NOMO-1 (cell line): ENCODE results near the gene TRIM36.

Source experiments
- DNase-seq, 2 experiments: peaks; one replicate each; lab custom pipeline; 2025; ENCODE audit not compliant: unreplicated experiment in 2 of 2; lab: John Stamatoyannopoulos, UW

Gene TRIM36

DNA sequence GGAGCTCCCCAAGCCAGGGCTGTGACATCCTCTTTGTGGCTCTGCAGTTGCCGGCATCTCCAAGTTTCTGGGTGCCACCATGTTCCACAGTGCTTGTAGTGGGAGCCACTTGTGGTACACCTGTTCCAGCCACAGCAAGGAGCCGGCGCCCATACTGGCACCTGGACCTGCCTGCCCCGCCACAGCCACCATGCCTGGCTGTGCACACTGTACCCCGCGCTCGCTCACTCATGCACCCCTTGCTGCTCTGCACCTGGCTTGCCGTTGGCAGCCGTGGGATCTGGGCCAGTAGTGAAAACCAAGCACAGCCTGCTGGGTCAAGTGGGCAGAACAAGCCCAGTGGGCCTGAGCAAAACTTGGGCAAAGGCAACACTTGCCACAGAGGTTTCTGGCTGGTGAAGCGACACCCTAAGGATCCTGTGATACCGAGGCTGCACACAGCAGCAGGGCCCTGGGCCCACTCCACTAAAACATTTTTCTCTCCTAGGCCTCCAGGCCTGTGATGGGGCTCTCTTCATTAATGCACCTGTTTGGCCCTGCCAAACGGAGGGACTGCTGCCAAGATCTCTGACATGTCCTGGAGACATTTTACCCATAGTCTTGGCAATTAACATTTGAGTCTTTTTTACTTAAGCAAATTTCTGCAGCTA, 2.8 kb downstream of the TRIM36 start:
- DNase-seq = no peak

DNA sequence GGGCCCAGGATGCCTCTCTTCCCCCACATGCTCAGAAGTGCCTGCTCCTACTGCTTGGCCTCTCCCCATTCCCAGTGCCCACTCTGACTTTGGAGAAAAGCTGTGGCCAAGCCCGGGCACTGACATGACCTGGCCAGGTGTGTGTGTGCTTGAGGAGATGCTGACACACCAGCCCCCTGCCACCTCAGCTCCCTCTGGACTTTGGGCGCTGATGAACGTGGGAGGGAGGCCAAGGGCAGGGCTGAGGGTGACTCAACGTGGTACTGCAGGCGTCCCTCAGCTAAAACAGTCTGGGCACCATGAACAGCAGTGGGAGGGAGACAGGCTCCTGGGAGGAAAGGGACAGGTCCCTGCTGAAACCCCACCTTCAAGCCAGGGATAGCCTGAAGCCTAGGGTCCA, 3.9 kb downstream of the TRIM36 start:
- no peak for DNase-seq

DNA sequence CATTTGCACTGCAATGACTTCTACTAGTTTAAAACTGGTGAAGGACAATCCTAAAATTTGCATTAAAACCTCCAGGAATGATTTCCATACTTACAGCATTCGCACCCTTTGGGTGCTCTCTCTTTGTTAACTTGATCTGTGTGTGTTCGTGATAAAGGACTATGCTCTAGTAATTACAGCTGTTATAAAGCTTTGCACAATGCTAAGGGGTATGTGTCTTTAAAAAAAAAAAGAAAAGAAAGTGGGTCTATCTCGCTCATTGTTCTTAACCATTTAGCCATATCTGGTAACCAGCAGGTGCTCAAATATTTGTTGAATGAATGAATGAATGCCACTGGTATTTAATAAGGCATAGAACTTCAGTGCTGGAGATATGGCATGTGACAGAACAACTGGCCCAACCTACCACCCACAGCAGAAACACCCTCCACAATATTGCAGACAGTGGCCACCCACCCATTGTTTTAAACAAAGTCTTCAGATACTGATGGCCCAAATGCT, 8.7 kb downstream of the TRIM36 start:
- DNase-seq = no peak

DNA sequence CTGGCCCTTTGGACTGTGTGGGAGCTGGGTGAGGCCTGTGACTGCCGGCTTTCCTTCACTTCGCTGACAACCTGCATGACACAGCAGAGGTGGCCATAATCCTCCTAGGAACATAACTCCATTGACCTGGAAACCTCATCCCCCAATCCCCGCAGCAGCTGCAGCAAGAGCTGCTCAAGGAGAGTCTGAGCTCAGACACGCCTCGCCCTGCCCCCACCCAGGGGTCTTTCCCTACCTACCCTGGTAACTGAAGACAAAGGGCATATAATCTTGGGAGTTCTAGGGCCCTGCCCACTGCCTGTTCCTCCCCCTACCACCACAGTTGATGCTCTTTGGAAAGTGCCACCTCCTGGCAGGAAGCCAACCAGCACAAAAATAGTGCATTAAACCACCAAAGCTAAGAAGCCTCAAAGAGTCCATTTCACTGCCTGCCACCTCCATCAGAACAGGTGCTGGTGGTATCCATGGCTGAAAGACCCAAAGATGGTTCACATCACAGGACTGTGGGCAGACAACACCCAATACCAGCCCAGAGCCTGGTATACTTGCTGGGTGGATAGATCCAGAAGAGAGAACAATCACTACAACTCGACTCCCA, 18.4 kb downstream of the TRIM36 start:
- no peak for DNase-seq

DNA sequence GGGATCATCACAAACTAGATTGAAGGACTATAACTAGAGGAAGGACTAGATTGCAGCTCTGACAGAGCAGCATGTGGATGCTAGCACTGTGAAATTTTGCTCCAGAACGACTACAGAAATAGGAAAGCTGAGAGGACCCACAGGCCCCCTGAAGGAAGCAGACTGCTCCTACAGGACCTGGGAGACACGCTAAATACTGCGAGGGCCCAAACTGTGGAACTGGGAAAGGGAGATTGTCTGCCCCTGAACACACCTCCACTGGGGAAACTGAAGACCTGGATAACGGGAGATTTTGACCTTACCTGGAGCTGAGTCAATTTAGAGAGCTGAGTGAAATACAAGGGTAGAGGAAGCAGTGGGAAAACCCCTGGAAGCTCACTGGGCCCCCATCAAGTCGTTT, 19.2 kb downstream of the TRIM36 start:
- DNase-seq = no peak

DNA sequence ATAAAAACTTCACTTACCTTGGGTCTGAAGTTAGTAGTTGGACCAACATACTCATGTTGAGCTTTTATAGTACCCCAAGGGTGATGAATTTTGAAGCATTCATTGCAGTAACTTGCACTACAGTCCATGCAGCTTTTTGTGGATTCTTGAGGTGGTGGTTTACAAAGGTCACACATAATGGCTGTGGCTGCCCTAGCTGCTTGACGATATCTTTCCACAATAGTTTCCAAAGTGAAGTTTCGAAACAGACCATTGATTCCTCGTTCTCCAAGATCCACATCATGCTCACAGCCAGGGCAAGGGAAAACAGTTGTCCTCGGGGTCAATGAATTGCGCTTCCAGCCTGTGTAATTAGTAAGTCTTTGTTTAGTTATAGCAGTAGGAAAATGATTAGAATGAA, 22.7 kb downstream of the TRIM36 start:
- DNase-seq = no peak

DNA sequence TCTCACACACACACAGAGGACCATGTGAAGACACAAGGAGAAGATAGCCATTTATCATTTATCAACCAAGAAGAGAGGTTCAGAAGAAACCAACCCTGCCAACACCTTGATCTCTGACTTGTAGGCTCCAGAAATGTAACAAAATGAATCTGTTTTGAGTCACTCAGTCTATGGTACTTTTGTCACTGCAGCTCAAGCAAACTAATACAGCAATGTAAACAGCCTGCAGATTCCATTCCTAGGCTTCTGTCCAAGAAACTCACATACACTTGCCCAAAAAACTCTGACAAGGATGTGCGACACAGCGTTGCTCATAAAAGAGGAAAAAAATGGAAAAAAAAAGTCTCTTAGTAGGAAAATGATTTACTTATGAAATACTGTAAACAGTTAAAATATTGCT, 33.4 kb downstream of the TRIM36 start:
- DNase-seq = no peak

DNA sequence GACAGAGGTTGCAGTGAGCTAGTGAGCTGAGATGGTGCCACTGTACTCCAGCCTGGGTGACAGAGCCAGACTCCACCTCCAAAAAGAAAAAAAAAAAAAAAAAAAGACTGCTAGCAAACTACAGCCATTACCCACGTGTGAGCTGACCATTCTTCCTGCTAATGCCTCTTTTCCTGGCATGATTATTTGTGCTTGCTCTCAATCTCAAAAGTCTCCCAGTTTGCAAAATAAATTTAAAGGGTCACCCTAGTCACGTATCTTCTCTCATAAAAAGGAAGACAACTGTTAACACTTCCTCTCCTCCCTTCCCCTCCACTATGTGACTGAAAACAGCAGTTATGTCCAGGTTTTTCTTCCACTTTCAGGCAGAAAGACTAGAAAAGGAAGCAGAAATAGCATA, 37.2 kb downstream of the TRIM36 start:
- DNase-seq = peak; percentile 1 to 54

DNA sequence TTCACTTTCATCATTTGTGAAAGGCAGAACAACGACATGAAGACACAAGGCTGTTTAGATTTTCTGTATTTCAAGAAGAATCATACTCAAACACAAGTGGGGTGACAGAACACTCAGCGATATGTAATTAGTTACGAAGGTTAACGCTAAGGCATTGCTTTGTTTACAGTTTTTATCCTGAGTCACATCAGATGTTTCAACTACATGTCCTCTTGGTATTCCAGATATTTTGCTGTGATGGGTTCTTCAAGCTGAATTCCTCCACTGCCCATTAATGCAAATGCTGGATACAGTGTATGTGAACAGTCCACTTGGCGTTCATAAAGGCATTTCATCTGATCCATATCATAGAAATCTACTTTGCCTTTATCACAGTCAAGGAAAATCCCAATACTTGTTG, 43.4 kb downstream of the TRIM36 start:
- DNase-seq = no peak

DNA sequence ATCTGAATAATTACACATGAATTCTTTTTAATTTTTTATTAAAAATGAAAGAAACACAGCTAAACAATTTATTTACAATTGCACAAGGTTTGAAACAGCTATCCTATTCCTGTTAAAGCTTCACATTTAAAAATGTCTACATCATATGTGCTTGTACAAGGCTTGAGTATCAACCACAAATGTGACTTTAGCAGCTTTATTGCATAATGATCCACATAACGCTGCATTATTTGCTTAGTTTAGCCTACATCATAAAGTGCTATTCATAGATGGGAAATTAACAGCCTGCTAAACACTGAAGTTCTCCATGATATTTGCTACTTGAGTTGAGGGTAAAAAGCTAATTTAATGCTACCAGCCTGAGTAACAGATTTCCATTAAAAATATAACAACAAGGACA, 45.0 kb downstream of the TRIM36 start:
- DNase-seq = peak in 1 of 2 experiments; percentile 20

DNA sequence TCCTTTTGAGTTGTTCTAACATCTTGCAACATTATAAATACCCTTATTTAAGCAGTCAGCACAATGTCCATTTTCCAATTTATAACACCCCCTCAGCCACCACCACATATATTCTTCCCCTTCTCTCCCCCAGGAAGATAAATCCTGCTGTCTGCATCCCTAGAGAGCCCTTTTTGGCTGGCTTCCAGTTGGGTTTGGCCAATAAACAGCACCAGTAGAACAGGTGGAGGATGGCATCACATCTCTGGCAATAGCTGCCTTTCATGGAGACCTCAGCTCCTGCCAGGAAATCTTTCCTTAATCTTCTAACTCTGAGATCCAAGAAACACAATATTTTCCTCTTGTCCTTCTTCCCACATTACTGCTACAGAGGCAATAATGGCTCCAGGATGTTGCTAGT, 53.7 kb downstream of the TRIM36 start:
- DNase-seq = no peak

DNA sequence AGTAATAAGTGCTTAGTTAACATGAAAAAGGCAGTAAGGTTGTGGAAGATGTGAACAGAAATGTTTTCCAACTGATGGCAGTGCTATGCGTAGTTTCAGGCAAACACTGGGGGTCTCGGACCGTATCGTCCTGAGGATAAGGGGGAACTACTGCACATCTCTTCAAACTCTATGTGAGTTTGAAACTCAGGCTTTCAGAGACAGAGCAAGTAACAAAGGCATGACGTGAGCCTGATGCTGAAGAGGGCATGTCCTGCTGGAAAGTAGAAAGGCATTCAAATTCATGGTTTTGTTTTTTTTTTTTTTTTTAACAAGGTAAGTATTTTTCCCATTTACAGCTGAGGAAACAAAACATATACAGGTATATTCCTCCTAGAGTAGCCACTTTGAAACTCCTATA, 59.9 kb downstream of the TRIM36 start:
- DNase-seq = no peak

DNA sequence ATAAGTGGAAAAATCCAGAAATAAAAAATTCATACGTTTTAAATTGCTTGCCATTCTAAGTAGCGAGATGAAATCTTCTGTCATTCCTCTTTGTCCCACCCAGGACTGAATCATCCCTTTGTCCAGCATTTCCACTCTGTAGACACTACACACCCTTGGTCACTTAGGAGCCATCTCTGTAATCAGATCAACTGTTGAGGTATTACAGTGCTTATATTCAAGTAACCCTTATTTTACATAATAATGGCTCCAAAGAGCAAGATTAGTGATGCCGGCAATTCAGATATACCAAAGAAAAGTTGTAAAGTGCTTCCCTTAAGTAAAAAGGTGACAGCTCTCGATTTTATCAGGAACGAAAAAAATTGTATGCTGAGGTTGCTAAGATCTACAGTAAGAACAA, 60.4 kb downstream of the TRIM36 start:
- no peak for DNase-seq

DNA sequence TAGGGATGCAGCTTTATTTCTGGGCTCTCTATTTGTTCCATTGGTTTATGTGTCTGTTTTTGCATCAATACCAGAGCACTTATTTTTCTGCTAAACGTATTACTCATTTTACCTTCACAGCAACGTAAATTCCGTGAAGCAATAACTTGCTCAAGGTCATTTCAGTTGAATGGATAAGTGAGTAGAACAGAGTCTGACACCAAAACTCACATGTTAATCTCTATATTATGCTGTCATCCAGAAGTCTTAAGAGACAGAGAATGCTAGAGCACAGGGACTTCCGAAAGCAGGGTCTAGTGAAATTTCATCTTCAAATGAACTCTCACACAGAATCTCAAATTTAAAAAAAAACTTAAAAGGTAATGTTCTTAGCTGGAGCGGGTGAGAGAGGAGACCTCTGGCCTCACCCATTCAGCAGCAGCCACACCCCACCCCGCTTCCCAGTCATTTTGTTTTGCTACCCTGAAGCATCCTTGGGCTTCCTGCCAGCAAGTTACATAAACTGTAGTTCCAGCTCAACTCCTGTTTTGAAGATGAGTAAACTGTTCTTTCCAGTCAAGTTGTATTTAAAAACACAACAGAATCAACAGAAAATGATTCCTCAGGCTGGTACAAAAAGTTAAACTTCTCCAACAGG, 69.3 kb downstream of the TRIM36 start:
- no peak for DNase-seq

DNA sequence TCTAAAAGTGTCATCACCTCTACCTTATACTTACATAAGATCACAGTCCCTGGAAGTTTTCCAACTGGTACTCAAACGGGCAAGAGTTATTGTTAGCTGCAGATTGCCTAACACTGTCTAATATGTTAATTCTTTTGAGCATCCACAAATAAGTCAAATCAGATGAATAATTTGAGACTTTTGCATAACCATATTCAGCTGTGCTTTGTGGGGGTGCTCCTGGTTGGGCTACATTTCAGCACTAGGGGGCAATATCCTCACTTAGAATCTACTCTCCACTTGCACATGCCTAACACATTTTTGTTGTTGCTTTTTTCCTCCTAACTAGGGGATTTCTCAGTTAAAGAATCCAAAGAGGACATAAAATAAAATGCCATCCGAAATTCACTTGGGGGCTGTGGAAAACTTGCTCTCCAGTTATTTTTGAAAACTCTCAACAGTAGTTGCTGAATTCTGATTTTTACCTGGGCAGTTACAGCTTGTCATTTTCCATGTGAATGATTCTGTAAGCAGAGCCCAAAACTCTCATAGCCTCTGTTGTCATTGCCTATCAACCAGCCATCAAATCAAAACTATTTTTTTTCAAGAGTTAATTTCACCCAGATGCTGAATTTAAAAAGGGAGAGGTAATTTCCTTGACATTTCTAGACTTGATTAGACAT, 71.5 kb downstream of the TRIM36 start:
- DNase-seq = peak; percentile 26 to 57

DNA sequence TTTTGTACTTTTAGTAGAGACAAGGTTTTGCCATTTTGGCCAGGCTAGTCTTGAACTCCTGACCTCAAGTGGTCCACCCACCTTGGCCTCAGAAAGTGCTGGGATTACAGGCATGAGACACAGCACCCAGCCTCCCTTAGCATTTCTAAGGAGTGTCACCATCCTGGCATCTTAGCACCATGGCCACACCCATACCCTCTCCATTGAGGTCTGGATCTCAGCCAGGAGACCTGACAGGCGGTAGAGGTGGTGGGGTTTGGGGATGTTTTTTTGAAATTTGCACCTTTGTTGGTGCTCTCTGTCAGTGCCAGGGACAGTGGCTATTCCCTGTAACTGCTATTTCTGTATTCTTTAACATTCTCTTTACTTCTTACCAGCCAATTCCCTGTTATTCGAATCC, 72.5 kb downstream of the TRIM36 start:
- no peak for DNase-seq

DNA sequence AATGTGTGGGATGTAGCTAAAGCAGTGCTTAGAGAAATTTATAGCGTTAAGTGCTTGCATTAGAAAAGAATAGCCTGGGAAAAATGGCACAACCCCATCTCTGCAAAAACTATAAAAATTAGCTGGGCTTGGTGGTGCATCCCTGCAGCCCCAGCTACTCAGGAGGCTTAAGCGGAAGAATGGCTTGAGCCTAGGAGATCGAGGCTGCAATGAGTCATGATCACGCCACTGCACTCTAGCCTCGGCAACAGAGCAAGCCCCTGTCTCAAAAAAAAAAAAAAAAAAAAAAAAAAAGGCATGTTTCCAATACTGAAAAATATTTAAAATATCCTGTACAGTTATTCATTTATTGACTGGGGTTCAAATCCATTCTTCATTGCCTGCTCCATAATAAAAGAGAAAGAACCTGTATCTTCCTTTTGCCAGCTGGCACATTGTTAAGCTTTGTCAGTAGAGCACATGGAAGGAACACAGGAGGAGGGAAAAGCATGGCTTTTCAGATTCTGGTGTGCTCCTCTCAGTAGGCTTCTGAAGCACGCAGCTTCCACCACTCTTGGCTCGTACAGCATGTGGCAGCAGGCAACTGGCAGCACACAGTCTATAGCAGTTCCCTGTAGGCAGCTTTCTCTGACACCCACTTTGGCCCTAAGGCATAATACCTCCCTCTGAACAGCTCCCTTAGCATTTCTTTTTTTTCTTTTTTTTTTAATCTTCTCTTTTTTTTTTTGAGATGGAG, 73.5 kb downstream of the TRIM36 start:
- DNase-seq = no peak

DNA sequence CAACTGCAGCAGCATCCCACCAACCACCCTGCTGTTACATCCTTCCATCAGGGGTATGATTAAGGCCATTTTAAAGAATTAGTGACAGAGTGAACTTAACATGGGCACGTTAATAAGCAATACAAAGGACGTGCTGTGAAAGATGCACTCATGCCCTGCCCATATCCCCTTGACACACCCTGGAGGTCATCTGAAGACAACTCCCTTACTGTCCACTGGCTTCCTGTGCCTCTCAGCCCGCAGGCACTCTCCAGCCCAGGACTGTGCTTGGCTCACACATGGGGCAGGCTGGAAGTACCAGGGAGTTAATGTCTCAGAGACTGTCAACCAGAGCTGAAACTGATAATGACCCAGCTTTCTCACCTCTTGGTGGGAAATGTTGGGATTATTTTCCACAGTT, 81.8 kb downstream of the TRIM36 start:
- DNase-seq = no peak

DNA sequence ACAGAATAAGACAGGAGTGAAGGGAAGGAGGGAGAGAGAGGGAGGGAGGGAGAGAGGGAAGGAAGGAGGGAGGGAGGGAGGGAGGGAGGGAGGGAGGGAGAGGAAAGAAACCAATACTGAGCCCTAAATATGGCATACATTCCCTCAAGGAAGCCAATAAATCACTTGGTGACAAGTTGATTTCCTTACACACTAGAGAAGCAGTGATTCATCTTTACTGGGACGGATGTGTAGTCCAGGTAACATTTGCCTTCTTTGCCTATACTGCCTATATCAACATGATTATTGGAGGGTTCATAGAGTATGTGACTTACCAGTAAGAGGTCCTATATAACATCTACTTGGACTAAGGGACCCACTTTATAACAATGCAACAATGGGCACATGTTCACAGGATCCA, 83.2 kb downstream of the TRIM36 start:
- no peak for DNase-seq

DNA sequence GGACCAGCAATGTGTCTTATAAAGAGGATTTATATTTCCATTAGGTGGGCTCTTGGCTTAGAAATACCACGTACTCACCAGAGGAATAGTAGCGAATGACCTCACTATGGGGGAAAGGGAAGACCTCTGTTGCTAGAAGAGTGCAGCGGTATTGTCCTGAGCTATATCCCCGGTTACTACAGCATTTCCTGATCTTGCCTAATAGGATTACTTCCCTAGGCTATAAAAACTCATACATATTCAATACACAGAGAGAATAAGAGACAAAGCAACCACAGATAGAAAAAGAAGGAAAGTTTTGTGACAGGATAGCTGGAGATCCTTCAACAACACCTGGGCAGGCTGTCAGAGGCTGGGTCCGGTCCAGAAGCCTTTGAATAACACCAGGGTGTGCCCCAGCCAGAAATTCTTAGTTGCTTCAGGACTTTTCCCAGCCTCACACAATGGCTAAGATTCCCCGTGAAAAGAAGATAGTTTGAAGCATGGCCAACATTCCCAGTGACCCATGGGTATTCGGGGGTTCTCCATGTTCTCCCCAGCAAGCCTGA, 85.4 kb downstream of the TRIM36 start:
- no peak for DNase-seq
